Measurements from ENCODE around the gene RGMB.

The RGMB gene

GRCh38 chr5:98791898-98792580 lies 18.6 kb downstream of the RGMB start:
- no peak overlapping the region for H3K27ac ChIP-seq
- TF ChIP-seq CTCF (IDR thresholded peaks at IDR 0.05), result no peak

GRCh38 chr5:98793223-98793622 lies 19.8 kb downstream of the RGMB start:
- H3K27ac ChIP-seq, result no peak overlapping the region
- TF ChIP-seq CTCF (IDR thresholded peaks at IDR 0.05), result no peak
- no peak for TF ChIP-seq ZFX (IDR thresholded peaks at IDR 0.05; ENCODE audit: borderline replicate concordance)

GRCh38 chr5:98794001-98794400 lies 20.5 kb downstream of the RGMB start:
- no peak overlapping the region for H3K27ac ChIP-seq
- TF ChIP-seq CTCF (IDR thresholded peaks at IDR 0.05) (no peak), ZFX (IDR thresholded peaks at IDR 0.05; ENCODE audit: borderline replicate concordance) (no peak)

- TF ChIP-seq CTCF (IDR thresholded peaks at IDR 0.05) (no peak), ZFX (IDR thresholded peaks at IDR 0.05; ENCODE audit: borderline replicate concordance) (no peak)
- H3K27ac ChIP-seq, result no peak overlapping the region
Measured at GRCh38 chr5:98794414-98795080, 21.1 kb downstream of the RGMB start.

- no peak for TF ChIP-seq CTCF (IDR thresholded peaks at IDR 0.05)
- no peak for TF ChIP-seq ZFX (IDR thresholded peaks at IDR 0.05; ENCODE audit: borderline replicate concordance)
- H3K27ac ChIP-seq, result no peak overlapping the region
Measured at GRCh38 chr5:98795243-98795642, 21.8 kb downstream of the RGMB start.

- TF ChIP-seq CTCF (IDR thresholded peaks at IDR 0.05) (peak; percentile 83), ZFX (IDR thresholded peaks at IDR 0.05; ENCODE audit: borderline replicate concordance) (no peak)
- H3K27ac ChIP-seq, result no peak overlapping the region
Measured at GRCh38 chr5:98796197-98796972, 22.9 kb downstream of the RGMB start.

- H3K27ac ChIP-seq, result no peak overlapping the region
- TF ChIP-seq CTCF (IDR thresholded peaks at IDR 0.05) (no peak), ZFX (IDR thresholded peaks at IDR 0.05; ENCODE audit: borderline replicate concordance) (no peak)
Measured at GRCh38 chr5:98798371-98798770, 24.9 kb downstream of the RGMB start.
